Ishikawa (cell line): ENCODE results near the gene MYLK.

Experiments
- CEBPB ChIP-seq: IDR thresholded peaks from 2 replicates; pipeline ENCODE4 v1.6.1; 2012
- CREB1 ChIP-seq: IDR thresholded peaks from 2 replicates; pipeline ENCODE4 v1.6.1; 2012; ENCODE audit warnings: low read depth
- EGR1 ChIP-seq: IDR thresholded peaks from 2 replicates; pipeline ENCODE4 v1.6.1; 2012
- EP300 ChIP-seq: IDR thresholded peaks from 2 replicates; pipeline ENCODE4 v1.6.1; 2012; ENCODE audit warnings: borderline replicate concordance
- FOXM1 ChIP-seq: IDR thresholded peaks from 2 replicates; pipeline ENCODE4 v1.6.1; 2012; ENCODE audit warnings: low read depth, borderline replicate concordance
- NFIC ChIP-seq: IDR thresholded peaks from 2 replicates; pipeline ENCODE4 v1.6.1; 2012
- RAD21 ChIP-seq: IDR thresholded peaks from 2 replicates; pipeline ENCODE4 v1.6.1; 2012; ENCODE audit warnings: low read depth
- REST ChIP-seq: IDR thresholded peaks from 2 replicates; pipeline ENCODE4 v1.6.1; 2012; ENCODE audit warnings: low read depth, mild to moderate bottlenecking
- TAF1 ChIP-seq: IDR thresholded peaks from 2 replicates; pipeline ENCODE4 v1.6.1; 2012; ENCODE audit warnings: low read depth, mild to moderate bottlenecking
- TCF12 ChIP-seq: IDR thresholded peaks from 2 replicates; pipeline ENCODE4 v1.6.1; 2012; ENCODE audit warnings: low read depth
- TEAD4 ChIP-seq: IDR thresholded peaks from 2 replicates; pipeline ENCODE4 v1.6.1; 2012
- USF1 ChIP-seq: IDR thresholded peaks from 2 replicates; pipeline ENCODE4 v1.6.1; 2012
- YY1 ChIP-seq: IDR thresholded peaks from 2 replicates; pipeline ENCODE4 v1.6.1; 2012; ENCODE audit warnings: low read depth
- ZBTB7A ChIP-seq: IDR thresholded peaks from 2 replicates; pipeline ENCODE4 v1.6.1; 2012; ENCODE audit warnings: low read depth
- TF ChIP-seq, protein P1 (sequence below): IDR thresholded peaks from 2 replicates; pipeline ENCODE4 v1.6.1; 2012

MYLK gene

DNA sequence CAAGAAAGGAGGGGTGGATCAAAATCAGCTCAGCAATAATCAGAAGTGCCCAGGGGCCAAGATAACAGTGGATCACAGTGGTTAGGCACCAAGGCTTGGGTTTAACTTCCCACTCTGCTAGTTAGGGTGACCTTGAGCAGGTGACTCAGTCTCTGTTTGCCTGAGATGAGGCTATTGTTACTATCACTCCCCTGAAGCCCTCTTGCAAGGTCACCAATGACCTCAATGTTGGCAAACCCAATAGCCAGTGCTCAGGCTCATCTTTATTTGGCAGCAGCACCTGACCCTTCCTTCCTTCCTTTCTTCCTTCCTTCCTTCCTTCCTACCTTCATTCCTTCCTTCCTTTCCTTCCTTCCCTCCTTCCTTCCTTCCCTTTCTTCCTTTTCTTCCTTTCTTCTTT lies 196.8 kb downstream of the MYLK start:
- no peak for TF ChIP-seq FOXM1
- TF ChIP-seq EP300: no peak
- no peak for TF ChIP-seq CREB1
- TF ChIP-seq USF1: no peak
- no peak for TF ChIP-seq CEBPB
- TF ChIP-seq RAD21: no peak
- TF ChIP-seq YY1: no peak
- TF ChIP-seq TAF1: no peak
- TF ChIP-seq TCF12: no peak
- no peak for TF ChIP-seq REST
- TF ChIP-seq TEAD4: no peak
- TF ChIP-seq ZBTB7A: no peak
- no peak for TF ChIP-seq EGR1
- TF ChIP-seq, protein P1, sequence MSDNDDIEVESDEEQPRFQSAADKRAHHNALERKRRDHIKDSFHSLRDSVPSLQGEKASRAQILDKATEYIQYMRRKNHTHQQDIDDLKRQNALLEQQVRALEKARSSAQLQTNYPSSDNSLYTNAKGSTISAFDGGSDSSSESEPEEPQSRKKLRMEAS: no peak

DNA sequence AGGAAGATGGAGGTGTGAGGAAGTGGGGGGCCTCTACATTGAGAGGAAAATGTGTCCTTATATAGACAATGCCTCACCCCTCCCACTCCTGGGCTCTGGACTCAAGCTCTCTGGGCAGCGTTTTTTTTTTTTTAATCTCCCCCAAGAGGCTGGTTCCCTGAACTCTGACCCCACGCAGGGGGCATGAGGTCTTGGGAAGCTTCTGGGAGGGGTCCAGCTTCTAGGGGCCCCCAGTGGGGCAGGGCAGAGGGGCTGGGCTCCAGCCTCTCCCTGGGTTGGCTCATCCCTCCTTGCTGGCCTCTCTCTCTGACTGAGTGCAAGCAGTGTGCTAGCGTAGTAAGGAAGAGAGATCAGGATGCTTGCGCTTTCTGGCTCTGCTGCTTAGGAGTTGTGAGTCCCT lies 197.9 kb downstream of the MYLK start:
- no peak for TF ChIP-seq REST
- no peak for TF ChIP-seq RAD21
- no peak for TF ChIP-seq NFIC
- no peak for TF ChIP-seq EGR1
- TF ChIP-seq CREB1: no peak
- TF ChIP-seq EP300: no peak
- TF ChIP-seq USF1: no peak
- no peak for TF ChIP-seq CEBPB
- no peak for TF ChIP-seq YY1
- no peak for TF ChIP-seq TCF12
- no peak for TF ChIP-seq ZBTB7A
- TF ChIP-seq, protein P1: no peak
- TF ChIP-seq FOXM1: no peak
- no peak for TF ChIP-seq TEAD4
- TF ChIP-seq TAF1: no peak

- TF ChIP-seq FOXM1: no peak
- TF ChIP-seq REST: no peak
- no peak for TF ChIP-seq YY1
- no peak for TF ChIP-seq TAF1
- no peak for TF ChIP-seq ZBTB7A
- no peak for TF ChIP-seq EGR1
- TF ChIP-seq, protein P1: no peak
- TF ChIP-seq CEBPB: no peak
- TF ChIP-seq USF1: no peak
- no peak for TF ChIP-seq EP300
- no peak for TF ChIP-seq TCF12
- no peak for TF ChIP-seq NFIC
Observed at GRCh38 chr3:123685780-123686179, 198.4 kb downstream of the MYLK start.

DNA sequence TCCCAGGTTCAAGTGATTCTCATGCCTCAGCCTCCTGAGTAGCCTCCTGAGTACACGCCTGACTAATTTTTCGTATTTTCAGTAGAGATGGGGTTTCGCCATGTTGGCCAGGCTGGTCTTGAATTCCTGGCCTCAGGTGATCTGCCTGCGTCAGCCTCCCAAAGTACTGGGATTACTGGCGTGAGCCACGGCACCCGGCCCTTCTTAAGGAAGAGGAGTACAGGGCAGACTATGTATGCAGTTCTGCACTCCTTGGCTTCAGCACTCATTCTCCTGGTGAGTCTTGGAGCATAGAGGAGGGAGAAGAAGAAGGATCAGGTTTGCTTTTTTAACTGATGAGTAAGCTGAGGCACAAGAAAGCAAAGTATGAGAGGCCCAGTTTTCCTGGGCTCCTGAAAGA lies 199.5 kb downstream of the MYLK start:
- TF ChIP-seq RAD21: no peak
